B cell (primary cell): ENCODE results near the gene MESD. TPM values are rescaled to one million over a fixed set of nuclear protein-coding genes. Genes with fewer than 3 reads are reported as not detected.

Source experiments
- ATAC-seq: fragments of 200-7000 bp; cut with Tn5 transposase; one replicate; pipeline ENCODE4 v1.10.0; 2021; ENCODE audit warnings: low read depth, mild to moderate bottlenecking, moderate number of reproducible peaks, moderate library complexity
- CTCF ChIA-PET: fragments of 350-600 bp; sonication (Branson Sonifier 250); formaldehyde crosslinking; loops from one replicate; lab custom pipeline; 2021; ENCODE audit warnings: antibody characterized with exemption, inconsistent platforms; lab: Charles Lee
- POLR2A ChIA-PET: fragments of 350-600 bp; sonication (Branson Sonifier 250); formaldehyde crosslinking; loops from one replicate; lab custom pipeline; 2021; ENCODE audit warnings: antibody characterized with exemption; lab: Charles Lee
- DNase-seq: peaks from one replicate; pipeline ENCODE4 v3.0.0; 2013
- H2AFZ ChIP-seq: 2 replicates; pipeline ENCODE4 v1.6.1; 2012; ENCODE audit warnings: mild to moderate bottlenecking, low read depth, low read length; ENCODE audit not compliant: insufficient read depth, poor library complexity, severe bottlenecking
- H3K27ac ChIP-seq, 2 donors: 1 replicate in 1 of 2; 2 replicates in 1 of 2; pipeline ENCODE4 v1.5.1; 2012 to 2013; ENCODE audit warnings: low read length in 2 of 2, mild to moderate bottlenecking in 2 of 2, moderate library complexity in 1 of 2
- H3K27me3 ChIP-seq, 4 experiments: fragments of 200-600 bp in 1 of 4; sonication (generic) in 1 of 4; replicated peaks in 1 of 4; 1 replicate in 2 of 4; 2 replicates in 2 of 4; pipeline versions ENCODE4 v1.6.1 to v1.7.0; 2013 to 2016; ENCODE audit warnings: low read length in 3 of 4, mild to moderate bottlenecking in 2 of 4, mixed read lengths in 1 of 4, moderate library complexity in 1 of 4; ENCODE audit not compliant: insufficient read depth in 4 of 4, control insufficient read depth in 3 of 4; ENCODE audit errors: control extremely low read depth in 1 of 4
- H3K36me3 ChIP-seq, 2 experiments: replicated peaks in 1 of 2; 1 replicate in 1 of 2; 2 replicates in 1 of 2; pipeline versions ENCODE4 v1.6.1 to v1.7.1; 2013; ENCODE audit warnings: low read length in 1 of 2; ENCODE audit not compliant: insufficient read depth in 2 of 2, control insufficient read depth in 1 of 2; ENCODE audit errors: control extremely low read depth in 1 of 2, extremely low read depth in 1 of 2
- H3K4me1 ChIP-seq, 2 donors: fragments of 200-600 bp in 1 of 2; sonication (generic) in 1 of 2; 1 replicate in 1 of 2; 2 replicates in 1 of 2; pipeline versions ENCODE4 v1.5.1 to v1.6.1; 2013 to 2017; ENCODE audit warnings: low read length in 2 of 2; ENCODE audit not compliant: control insufficient read depth in 2 of 2, insufficient read depth in 2 of 2
- H3K4me2 ChIP-seq: replicated peaks from 2 replicates; pipeline ENCODE3; 2012; ENCODE audit warnings: mild to moderate bottlenecking, low read depth, low read length; ENCODE audit not compliant: poor library complexity, severe bottlenecking
- H3K4me3 ChIP-seq, 5 experiments: fragments of 200-600 bp in 1 of 5; sonication (generic) in 1 of 5; 1 replicate in 3 of 5; 2 replicates in 2 of 5; pipeline versions ENCODE4 v1.5.1 to v1.7.0; 2011 to 2016; ENCODE audit warnings: low read length in 4 of 5, mild to moderate bottlenecking in 4 of 5, low read depth in 2 of 5, control low read depth in 1 of 5, moderate library complexity in 1 of 5; ENCODE audit not compliant: insufficient read depth in 1 of 5; ENCODE audit errors: control extremely low read depth in 1 of 5, extremely low read depth in 1 of 5
- H3K79me2 ChIP-seq: fragments of 200-600 bp; sonication (generic); one replicate; pipeline ENCODE4 v1.6.0; 2016; ENCODE audit warnings: low read length; ENCODE audit not compliant: control insufficient read depth, insufficient read depth
- H3K9ac ChIP-seq: fragments of 200-600 bp; sonication (generic); 2 replicates; pipeline ENCODE4 v1.6.1; 2017; ENCODE audit warnings: mild to moderate bottlenecking, low read length, moderate library complexity
- H3K9me3 ChIP-seq, 3 donors: one replicate each; pipeline versions ENCODE4 v1.6.1 to v1.7.1; 2013; ENCODE audit warnings: low read length in 2 of 3; ENCODE audit not compliant: control insufficient read depth in 2 of 3, insufficient read depth in 1 of 3; ENCODE audit errors: control extremely low read depth in 1 of 3
- H4K20me1 ChIP-seq: 2 replicates; pipeline ENCODE4 v1.6.0; 2012; ENCODE audit warnings: mild to moderate bottlenecking, low read length; ENCODE audit not compliant: insufficient read depth, control insufficient read depth, poor library complexity, severe bottlenecking
- H3K27ac Mint-ChIP-seq: one replicate; pipeline ENCODE4 v1.8.0; 2021; ENCODE audit warnings: mixed read lengths
- H3K27me3 Mint-ChIP-seq: one replicate; pipeline ENCODE4 v1.8.0; 2021; ENCODE audit warnings: mixed read lengths
- H3K4me1 Mint-ChIP-seq: one replicate; pipeline ENCODE4 v1.8.0; 2021; ENCODE audit warnings: mixed read lengths
- H3K4me3 Mint-ChIP-seq: one replicate; pipeline ENCODE4 v1.8.0; 2021; ENCODE audit warnings: mixed read lengths
- H3K9me3 Mint-ChIP-seq: one replicate; pipeline ENCODE4 v1.8.0; 2022; ENCODE audit warnings: mixed read lengths; ENCODE audit not compliant: insufficient read depth
- CTCF ChIP-seq: fragments of 200-600 bp; IDR thresholded peaks from one replicate; pipeline ENCODE4 v1.8.0; 2022; ENCODE audit warnings: antibody characterized with exemption, mild to moderate bottlenecking
- EZH2 ChIP-seq: IDR thresholded peaks from 2 replicates; pipeline ENCODE4 v1.6.1; 2012; ENCODE audit warnings: borderline replicate concordance, low read depth, mild to moderate bottlenecking, moderate library complexity, low read length; ENCODE audit not compliant: insufficient read depth, poor library complexity, severe bottlenecking
- WGBS: methylation state at CpG from one replicate; pipeline ENCODE4 v1.1.5; 2013; ENCODE audit warnings: missing lambda C conversion rate; ENCODE audit not compliant: insufficient coverage; 5-methylcytosine and 5-hydroxymethylcytosine counted together
- intact Hi-C: fragments of 100-400 bp; cut with micrococcal nuclease; formaldehyde crosslinking; loops from one replicate; pipeline ENCODE4 v1.10.0; 2022
- polyA plus RNA-seq: library from polyadenylated mRNA; depleted of rRNA; stranded (reverse); fragments of >200 nt; gene quantifications from 2 replicates; pipeline ENCODE4 v1.2.3, GENCODE V29; 2012
- total RNA-seq, 2 donors: library from RNA; stranded (reverse); fragments of 120-200 nt in 1 of 2; gene quantifications; 1 replicate in 1 of 2; 2 replicates in 1 of 2; pipeline versions ENCODE4 v1.2.3 to v1.2.4, GENCODE V29; 2013 to 2022

Gene MESD
- total and polyA plus RNA-seq, 2 donors (not counting 1 experiment from before 2014, with no cell fraction given): 7.9 to 35.3 TPM

GRCh38 chr15:80924278-80924677 is 65.3 kb downstream of the MESD start:
- Mint-ChIP-seq H3K27me3 (no peaks in the 10 kb centered on the region), H3K4me3 (no peak overlapping the region), H3K4me1 (no peaks in the 10 kb centered on the region), H3K9me3 (no peaks in the 10 kb centered on the region), H3K27ac (no peak overlapping the region)
- ATAC-seq (no peak), DNase-seq (no peak)
- intact Hi-C loops: no loop called here
- H3K36me3 ChIP-seq: no peaks in the 10 kb centered on the region
- no peak overlapping the region for H3K4me3 ChIP-seq
- ChIA-PET POLR2A (no interaction called here), CTCF (no interaction called here)
- no peaks in the 10 kb centered on the region for H3K79me2 ChIP-seq
- TF ChIP-seq EZH2: no peak
- no peak for TF ChIP-seq CTCF
- H3K9me3 ChIP-seq: no peaks in the 10 kb centered on the region
- no peak overlapping the region for H3K9ac ChIP-seq
- H3K27ac ChIP-seq: no peak overlapping the region
- no peaks in the 10 kb centered on the region for H3K27me3 ChIP-seq
- H2AFZ ChIP-seq: no peak overlapping the region
- no peaks in the 10 kb centered on the region for H4K20me1 ChIP-seq
- 89% methylated on average over 4 of the region's 4 CpGs for WGBS
- H3K4me2 ChIP-seq: no peak overlapping the region
- H3K4me1 ChIP-seq: no peaks in the 10 kb centered on the region

- intact Hi-C loops: no loop called here
- Mint-ChIP-seq H3K4me1 (no peaks in the 10 kb centered on the region), H3K9me3 (no peaks in the 10 kb centered on the region), H3K27me3 (no peaks in the 10 kb centered on the region), H3K27ac (no peak overlapping the region), H3K4me3 (no peak overlapping the region)
- ATAC-seq: no peak
- Histone ChIP-seq H4K20me1 (no peaks in the 10 kb centered on the region), H3K9ac (no peak overlapping the region), H3K9me3 (no peaks in the 10 kb centered on the region), H3K4me1 (no peaks in the 10 kb centered on the region), H3K36me3 (no peaks in the 10 kb centered on the region), H3K27me3 (no peaks in the 10 kb centered on the region), H2AFZ (no peak overlapping the region), H3K27ac (no peak overlapping the region), H3K4me2 (no peak overlapping the region), H3K79me2 (no peaks in the 10 kb centered on the region), H3K4me3 (no peak overlapping the region)
- 78% methylated on average over 6 of the region's 6 CpGs for WGBS
- DNase-seq: no peak
- ChIA-PET POLR2A (no interaction called here), CTCF (no interaction called here)
- TF ChIP-seq CTCF: no peak
- no peak for TF ChIP-seq EZH2
These were observed 66.0 kb downstream of the MESD start for GRCh38 chr15:80923668-80924067.
